Measurements from ENCODE around the gene SMARCB1.
A peak's percentile ranks its signal among the peaks of the same experiment; 100 is the strongest.

The SMARCB1 gene

DNA sequence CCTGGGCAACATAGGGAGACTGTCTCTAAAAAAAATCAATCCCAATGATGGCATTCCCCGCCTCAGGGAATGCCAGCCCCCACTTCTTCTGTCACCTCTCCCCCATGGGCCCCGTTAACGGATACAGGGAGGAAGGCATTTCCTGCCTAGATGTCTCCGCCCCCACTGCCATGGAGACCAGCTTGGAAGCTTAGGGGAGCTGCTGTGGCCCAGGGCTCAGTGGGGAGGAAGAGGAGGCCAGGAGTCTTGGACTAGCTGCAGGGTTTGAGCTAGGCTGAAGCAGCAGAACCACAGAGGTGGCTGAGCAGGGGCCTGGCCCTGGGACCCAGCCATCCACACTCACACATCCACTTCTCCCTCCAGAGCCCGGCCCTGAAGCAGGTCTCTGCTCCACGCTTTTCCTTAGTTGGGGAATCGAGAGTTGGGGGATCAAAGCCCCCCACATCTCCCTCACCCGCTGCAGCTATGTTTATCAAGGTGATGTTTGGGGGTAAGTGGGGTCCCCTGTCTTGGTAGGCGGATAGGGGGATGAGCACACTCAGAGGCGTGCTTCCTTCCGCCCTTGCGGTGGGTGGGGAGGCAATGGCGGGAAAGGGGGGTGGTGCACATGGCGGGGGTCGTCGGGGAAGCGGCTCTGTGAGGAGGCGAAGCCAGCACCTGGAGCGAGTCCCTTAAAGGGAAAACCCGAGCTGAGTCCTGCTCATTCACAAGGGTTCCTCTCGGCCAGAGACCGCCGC lies 23.8 kb upstream of the SMARCB1 start, which contains the start of gene C22orf15:
Gene C22orf15, plus strand, starts transcription at position 149 of the 737 bp plus-strand sequence. Its CDS starts 317 bp downstream, at position 466.
- peak in 1 of 2 experiments; percentile 4 for DNase-seq

DNA sequence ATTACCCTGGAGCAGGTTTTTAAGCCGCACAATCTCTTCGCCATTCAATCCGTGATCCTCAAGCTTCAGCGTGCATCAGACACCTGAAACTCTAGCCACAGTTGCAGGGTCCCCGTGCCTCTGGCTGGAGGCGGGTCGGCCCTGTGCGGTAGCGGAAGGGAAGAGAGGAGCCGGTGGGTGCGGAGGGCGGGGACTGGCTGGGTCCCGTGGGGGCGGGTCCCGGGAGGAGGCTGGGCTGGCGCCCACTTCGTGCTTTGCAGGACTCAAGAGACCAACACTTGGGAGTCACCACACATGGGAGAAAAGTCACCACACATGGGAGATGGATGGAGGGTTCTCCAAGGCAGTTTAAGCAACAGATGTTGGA lies 23.2 kb upstream of the SMARCB1 start:
- DNase-seq: no peak

DNA sequence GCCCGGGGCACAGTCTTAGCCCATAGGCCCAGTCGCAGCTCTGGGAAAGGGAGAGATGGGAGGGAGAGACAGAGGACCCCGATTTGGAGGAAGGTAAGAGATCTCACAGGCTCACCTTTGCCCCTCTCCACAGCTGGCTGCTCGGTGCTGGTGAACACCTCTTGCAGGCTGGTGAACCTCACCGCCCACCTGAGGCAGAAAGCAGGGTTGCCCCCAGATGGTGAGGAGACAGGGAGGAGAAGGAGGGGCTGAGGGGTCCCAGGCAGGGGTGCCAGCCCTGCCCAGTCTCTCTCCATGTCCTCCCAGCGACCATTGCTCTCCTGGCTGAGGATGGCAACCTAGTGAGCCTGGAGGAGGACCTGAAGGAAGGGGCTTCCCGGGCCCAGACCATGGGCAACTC lies 22.8 kb upstream of the SMARCB1 start:
- DNase-seq: no peak

DNA sequence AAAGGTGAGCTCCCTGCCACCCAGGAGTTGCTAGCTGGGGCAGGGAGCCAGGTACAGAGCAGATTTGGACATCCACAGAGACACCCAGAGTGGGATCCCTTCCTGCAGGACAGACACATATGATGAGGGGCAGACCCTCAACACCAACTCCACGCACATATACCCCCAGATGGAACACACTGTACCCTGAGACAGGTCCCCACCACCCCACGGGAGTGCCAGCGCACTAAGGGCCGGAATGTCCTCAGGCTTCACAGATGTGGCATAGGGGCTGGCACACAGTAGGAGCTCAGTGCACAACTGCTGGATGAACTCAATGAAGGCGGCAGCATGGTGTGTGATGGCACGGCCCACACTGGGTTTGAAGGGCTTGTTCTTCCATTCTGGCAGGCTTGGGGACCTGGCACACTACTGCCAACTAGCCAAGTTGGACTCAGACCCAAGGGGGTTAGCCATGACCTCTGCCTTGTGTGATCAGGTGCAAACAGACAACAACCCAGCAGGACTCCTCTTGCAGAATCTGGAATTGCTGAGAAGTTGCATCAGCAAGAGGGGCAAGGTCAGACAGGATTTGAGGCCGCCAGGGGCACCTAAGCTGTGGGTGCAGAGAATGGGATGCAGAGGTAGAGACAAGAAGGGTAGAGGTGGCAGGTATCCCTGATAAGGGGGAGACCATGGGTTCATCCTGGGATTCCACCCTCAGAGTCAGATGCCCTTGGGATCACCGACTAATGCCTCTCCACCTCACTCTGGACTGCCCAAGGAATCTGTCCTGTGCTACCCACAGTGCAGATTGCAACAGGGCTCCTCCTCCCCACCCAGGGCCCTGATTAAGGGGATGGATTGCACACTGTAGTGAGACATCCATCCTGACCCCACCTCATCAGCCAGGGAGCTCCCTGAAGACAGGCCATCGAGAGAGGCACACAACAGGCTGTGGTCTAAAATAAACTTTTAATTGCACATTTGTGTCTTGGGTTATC lies 21.6 kb upstream of the SMARCB1 start:
- DNase-seq: no peak

DNA sequence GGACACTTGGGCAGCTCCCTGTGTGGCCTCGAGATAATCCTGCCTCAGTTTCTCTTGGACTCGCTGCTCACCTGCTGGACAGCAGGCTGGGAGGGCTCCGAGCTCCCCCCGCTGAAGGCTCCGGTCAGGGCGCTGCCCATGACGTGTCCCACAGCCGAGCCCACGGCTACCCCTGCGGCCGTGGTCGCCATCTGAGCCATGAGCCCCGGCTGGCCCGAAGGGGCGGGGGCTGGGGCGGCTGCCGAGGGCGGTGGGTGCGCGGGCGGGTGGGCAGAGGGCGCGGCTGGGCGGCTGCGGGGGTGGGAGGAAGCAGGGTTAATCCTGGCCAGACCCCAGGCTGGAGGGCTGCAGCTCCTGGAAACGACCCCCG lies 19.5 kb upstream of the SMARCB1 start:
- DNase-seq: no peak

DNA sequence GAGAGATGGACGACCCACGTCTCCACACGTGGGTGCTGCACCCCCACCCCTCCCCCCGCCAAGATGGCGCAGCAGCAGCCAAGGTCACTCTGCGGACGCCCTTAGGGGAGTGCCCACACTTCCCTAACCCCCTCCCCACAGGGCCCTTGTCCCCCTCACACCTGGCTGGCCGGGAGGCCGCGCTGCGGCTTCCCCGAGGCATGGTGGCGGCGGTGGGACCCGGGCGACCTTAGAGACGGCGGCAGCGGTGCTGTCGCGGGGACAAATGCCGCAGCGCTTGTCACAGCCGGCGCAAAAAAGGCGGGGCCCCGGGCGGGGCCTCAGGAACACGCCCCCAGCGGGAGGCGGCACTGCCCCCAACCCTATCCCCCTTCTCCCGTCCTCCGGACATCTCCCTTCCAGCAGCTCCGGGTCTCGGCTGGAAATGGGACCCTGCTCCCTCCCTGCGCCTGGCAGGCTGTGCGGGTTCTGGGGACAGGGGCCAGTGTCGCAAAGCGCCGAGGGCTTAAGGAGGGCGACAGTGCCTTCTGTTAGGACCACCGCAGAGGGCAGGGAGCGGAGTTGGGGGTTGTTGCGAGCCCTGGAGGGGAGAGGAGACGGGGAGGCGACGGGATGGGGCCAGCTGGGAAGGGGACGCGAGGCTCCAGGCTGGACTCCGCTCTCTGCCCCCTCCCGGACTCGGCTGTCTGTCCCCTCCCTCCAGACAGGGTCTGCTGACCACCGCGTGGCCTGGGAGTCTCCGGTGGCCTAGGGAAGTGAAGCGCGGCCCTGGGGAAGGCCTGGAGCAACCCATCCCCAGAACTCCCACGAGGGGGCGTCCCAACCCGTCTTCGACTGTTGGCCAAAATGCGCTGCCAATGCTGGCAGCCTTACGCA lies 18.9 kb upstream of the SMARCB1 start, which contains the start of gene CHCHD10:
Gene CHCHD10, minus strand, starts transcription at position 300 of the 876 bp plus-strand sequence. Its CDS starts 98 bp downstream, at position 202.
- peak; percentile 47 to 60 for DNase-seq

DNA sequence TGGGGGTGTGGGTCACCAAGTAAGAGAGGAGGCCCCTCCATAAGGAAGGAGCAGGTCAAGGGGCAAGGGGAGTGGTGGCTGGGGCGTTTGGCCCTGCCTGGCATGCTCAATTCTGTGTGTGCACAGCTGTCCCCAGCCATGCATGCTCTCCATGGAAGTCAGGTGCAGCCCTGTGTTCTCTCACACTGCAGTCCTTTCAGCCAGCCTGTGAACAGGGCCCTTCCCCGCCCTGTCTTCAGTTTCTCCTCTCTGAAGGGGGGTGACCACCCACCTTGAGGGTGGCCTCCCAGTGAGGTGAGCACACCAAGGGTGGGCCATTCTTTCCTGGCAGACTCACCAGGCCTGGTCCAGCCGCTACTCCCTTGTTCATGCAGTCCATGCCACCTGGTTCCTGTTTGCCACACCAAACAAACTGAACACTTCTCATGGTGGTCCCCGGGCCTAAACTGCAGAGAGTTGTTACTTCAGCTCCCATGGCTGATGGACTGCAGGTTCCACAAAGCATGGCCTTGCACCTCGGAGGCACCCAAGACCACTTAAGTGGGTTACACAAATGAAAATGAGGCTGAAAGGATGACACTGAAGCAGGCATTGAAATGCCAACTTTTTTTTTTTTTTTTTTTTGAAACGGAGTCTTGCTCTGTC lies 17.3 kb upstream of the SMARCB1 start:
- peak in 1 of 2 experiments; percentile 18 for DNase-seq

DNA sequence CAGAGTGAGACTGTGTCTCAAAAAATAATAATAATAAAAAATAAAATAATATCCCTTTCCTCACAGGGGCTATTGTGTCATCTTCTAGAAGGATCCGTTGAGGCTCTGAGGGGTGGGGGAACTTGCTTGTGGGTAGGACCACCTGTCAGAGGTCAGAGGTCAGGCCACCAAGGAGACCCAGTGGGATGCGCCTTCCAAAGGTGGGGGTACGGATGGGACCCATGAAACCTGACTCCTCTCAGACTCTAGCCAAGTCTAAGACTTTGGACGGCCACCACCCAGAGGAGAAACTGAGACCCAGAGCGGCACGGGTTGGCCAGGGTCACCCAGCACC lies 14.5 kb upstream of the SMARCB1 start:
- no peak for DNase-seq

DNA sequence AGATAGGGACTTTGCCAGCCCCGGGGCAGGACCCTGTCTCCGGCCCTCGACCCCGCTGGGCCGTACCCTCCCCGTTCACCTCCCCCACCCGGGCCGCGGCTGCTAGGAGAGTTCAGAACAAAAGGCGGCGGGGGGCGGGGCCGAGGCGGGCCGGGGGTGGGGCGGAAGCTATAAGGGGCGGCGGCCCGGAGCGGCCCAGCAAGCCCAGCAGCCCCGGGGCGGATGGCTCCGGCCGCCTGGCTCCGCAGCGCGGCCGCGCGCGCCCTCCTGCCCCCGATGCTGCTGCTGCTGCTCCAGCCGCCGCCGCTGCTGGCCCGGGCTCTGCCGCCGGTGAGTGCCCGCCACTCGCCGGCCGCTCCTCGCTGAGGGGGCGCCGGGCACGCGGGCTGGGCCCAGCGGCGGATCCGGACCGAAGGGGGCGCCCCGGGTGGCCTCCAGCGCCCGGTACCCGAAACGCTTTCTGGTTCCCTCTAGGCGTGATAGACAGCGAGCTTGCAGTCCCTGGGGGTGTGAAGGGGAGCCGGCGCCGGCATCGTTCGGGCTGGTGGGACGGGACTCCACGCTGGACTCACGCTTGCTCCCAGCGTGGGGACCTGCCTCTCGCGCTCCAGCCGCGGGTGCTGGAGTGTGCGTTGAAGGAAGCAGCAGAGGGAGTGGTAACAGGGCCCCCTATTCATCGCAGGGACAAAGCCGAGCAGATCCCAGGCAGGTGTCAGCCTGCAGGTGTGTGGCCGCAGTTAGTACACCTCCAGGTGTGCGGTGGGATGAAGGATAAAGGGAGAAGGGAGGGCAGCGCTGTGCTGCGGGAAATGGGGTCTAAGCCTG lies 13.9 kb upstream of the SMARCB1 start, which contains the start of gene MMP11:
Gene MMP11, plus strand, starts transcription at position 201 of the 825 bp plus-strand sequence. Its CDS starts 22 bp downstream, at position 223.
- peak; percentile 29 to 51 for DNase-seq

DNA sequence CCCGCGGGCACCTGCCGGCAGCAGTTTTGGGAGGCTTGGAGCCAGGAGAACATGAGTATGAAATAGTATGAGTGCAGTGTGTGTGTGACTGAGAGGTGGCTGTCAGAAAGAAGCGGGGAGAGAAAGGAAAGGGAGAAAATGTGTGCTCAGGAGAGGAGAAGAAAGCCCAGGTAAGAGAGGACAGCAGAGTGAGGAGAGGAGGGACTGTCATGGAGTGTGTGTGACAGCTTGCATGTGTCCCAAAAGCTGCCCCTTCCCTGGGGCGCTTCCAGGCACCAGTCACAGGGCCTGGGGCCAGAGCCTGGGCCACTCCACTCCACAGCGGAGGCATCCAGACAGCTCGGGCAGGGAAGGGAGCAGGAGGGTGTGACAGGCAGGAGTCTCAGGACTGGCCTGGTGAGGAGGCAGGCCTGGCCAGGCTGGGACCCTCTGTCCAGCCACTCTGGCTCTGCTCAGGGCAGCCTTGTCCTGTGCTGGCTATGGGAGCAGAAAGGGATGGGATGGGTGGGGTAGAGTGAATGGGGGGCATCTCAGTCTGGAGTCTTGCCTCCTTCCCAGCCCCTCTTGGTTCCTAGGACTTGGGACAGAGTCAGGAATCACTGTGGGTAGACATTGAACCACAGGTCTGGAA lies 13.2 kb upstream of the SMARCB1 start:
- no peak for DNase-seq

DNA sequence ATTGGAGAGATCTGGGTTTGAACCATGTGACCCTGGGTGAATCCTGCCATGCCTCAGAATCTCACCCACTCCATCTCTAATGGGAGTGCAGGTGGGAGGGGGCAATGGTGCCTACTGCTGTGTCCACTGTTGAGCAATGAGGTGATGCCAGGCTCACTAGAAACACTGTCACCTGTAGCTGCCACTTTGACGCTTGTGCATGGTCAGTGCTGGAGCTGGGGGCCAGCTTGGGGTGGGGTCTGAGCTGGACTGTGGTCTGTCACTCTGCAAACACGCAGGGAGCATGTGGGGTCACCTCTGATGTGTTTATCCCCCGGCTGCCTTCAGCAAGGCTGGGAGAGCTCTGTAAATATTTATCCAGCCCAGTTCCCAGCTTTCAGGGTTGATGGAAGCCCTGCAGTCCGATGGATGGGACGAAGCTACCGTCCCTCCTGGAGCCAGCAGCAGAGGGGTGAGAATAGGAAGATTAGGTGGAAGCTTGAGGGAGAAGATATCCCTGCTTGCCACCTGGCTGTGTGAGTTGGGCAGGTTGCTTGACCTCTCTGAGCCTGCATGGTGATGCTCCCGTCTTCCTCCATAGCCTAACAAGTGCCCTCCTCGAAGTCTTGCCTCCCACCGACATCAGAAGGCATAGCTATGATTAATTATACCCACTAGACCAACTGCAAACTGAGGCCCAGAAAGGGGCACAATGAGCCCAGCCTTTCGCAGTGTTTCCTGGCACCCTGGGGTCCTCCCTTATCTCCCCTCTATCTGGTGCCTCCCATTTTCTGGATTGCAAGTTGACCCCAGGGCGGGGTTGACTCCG lies 12.4 kb upstream of the SMARCB1 start:
- DNase-seq: no peak

DNA sequence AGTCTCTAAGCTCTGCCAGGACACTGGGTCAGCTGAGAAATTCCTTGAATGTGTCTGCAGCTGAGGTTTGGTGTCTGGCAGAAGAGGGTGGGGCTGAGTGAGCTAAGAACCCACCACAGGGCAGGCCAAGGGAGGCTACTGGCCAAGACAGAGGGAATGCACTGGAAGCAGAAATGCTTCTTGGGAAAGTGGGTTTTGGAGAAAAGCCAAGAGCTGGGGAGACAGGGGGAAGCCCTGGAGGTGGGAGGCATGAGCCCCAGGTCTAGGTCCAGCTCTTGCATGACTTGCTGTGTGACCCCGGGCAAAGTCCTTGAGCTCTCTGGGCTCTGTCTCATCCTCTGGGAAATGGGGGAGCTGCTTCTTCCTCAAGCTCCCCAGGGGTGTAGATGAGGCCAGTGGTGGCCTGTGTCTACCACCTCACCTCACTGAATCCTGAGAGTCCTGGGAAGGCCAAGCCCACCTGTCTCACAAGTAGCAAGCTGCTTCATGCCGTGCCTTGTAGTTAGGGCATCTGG lies 11.8 kb upstream of the SMARCB1 start:
- no peak for DNase-seq

DNA sequence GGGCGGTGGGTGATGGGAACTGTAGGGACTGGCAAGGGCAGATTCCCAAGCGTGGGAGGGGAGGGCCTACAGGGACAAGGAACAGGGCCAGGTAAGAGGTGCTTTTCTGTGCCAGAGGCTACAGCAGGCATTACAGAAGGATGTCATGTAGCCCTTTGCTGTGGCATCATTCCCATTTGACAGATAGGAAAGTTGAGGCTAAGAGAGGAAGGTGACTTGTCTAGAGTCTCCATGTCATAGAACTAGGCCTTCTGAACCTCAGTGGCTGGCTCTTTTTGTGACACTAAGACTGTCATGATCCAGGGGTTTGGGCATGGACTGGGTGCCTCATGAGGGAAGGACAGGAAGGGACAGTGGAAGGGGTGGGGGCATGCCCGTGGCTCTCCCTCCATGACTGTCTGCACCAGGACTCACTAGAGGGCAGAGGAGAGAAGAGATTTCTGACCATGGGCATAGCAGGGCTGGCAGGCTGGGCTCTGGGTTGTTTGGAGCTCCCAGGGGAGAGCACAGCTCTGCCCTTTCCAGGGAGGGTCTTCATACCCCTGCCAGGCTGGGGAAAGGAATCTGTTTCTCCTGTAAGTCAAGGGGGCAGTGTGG lies 10.9 kb upstream of the SMARCB1 start:
- DNase-seq: no peak

DNA sequence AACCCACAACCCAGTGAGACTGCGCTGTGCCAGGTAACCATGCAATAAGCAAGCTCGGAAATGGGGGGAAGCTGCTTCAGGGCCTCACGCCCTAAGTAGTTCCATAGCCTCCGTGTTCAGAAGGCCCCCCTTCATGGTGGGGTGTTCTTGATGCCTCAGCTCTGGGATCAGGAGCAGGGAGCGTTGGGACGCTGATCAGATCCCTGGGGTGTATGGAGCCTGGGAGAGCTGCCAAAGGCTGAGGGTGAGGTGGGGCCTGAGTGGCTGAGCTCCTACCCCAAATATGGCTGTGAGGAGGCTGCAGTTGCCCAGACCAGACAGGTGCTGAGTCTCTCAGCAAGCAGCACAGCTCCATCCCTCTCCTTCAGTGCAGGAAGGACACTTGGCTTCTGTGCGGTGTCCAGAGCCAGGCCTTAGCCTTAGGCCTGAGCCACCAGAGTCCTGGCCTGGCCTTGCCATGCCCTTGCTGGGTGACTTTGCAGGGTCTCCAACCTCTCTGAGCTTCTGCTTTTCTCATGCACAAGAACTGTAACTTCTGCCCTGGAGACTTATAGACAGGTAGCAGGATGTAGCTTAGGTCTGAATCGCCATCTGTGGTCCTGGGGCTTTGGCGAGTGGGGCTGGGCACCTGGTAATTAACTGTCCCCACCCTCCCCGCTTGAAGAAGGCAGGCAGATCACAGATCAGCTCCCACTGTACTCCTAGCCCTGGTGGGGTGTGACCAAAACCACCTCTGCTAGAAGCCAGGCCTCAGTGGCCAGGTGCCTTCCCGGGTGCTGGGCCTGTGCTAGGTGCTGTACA lies 8.8 kb upstream of the SMARCB1 start:
- DNase-seq: peak in 1 of 2 experiments; percentile 37

DNA sequence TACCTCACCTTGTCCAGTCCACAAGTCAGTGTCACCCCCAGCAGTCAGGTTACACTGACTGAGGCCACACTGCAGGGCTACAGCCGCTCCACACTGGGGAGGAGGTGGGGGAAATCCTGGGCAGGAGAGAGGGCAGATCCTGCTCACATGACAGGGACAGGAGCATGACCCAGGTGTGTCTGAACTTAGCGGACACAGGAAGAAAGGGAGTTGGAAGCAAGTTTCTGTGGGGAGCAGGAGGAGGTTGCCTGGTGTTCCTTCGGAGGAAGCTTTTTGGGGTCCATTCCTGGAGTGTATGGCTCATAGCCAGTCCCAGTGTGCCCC lies 8.2 kb upstream of the SMARCB1 start:
- DNase-seq: no peak

DNA sequence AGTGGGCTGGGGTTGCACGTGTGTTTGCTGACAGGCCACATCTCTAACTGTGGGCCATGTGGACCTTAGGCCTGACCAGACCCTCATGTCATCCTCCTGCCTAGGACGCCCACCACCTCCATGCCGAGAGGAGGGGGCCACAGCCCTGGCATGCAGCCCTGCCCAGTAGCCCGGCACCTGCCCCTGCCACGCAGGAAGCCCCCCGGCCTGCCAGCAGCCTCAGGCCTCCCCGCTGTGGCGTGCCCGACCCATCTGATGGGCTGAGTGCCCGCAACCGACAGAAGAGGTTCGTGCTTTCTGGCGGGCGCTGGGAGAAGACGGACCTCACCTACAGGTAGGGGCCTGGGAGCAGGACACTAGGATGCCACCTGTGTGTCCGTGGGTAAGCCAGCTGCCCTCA lies 7.7 kb upstream of the SMARCB1 start:
- no peak for DNase-seq

DNA sequence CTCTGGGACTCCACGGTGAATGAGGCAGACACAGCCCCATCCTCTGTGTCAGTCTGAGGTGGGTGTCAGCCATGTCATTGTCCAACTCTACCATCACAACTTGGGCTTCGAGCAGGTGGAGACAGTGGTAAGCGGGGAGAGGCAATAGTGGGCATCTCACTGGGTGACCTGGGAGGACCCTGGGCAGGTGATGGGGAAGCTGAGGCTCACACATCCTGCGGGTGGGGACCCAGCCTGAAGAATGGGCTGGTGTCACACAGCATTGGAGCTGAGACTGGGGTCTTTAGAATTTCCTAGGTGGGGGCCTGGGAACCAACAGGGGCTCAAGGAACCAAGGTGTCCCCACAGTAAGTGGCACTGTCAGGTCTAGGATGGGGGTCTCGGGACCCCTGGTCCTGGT lies 7.0 kb upstream of the SMARCB1 start:
- no peak for DNase-seq

DNA sequence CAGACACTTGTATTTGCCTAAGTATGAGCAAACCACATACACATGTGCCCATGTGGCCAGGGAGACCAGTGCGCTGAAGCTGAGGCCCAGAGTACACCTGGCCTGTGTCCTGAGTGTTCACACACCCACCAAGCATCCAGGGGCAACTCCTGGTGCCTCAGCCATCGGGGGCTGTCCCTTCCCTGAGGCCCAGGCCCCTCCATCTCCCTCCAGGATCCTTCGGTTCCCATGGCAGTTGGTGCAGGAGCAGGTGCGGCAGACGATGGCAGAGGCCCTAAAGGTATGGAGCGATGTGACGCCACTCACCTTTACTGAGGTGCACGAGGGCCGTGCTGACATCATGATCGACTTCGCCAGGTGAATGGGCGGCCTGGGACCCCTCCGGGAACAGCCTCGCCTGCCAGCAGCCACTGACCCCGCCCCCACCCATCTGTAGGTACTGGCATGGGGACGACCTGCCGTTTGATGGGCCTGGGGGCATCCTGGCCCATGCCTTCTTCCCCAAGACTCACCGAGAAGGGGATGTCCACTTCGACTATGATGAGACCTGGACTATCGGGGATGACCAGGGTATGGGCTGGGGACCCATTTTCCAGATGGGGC lies 6.5 kb upstream of the SMARCB1 start:
- no peak for DNase-seq
